ENCODE results near the gene CTIF.

DNA sequence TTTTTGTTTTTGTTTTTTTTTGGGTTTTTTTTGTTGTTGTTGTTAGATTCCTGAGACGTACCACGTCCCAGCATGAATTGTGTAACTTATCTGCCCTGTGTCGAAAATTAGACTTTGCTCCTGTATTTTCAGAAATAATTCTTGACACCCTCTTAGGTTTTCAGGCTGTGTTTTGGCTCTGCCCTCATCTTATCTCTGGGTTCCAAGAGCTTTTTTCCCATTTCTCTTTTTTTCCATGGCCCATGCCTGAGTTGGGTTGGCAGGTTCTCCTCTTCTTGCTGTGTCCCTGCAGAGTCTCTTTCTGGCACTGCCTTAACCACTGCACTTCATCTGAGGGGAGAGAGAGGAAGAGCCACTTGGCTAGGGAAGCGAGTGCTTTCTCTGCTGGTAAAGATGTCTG lies 42.4 kb downstream of the CTIF start:
- TF ChIP-seq POLR2AphosphoS5 (IDR thresholded peaks at IDR 0.05; ENCODE audit: low read depth, low read length) (no peak), POLR2A (IDR thresholded peaks at IDR 0.05; ENCODE audit: low read depth, low read length) (no peak)
